ENCODE measurements around the gene NDUFC2. TPM values are rescaled to one million over a fixed set of nuclear protein-coding genes. Genes with fewer than 3 reads are reported as not detected.

Gene NDUFC2
- total RNA-seq, 1 donor from 2014 or later, result 112 TPM

GRCh38 chr11:78039919-78040671 is 39.6 kb downstream of the NDUFC2 start:
- no peak for TF ChIP-seq CTCF (IDR thresholded peaks at IDR 0.05)
- no peaks in the 10 kb centered on the region for H3K36me3 ChIP-seq
- peak overlapping the region; percentile 81 to 84 for H3K27ac ChIP-seq
- intact Hi-C loops (cut with DNase I), result loop anchor here (1.0 to 10.0 kb wide), 2 partner anchors 46 to 525 kb away; partner anchors contain the start of gene INTS4
- peak overlapping the region in 1 of 2 donors; percentile 39 for H3K4me3 ChIP-seq
- peak in 1 of 2 donors; percentile 86 for DNase-seq (ENCODE audit: low spot score in 2 of 2)
- H3K27me3 ChIP-seq, result no peaks in the 10 kb centered on the region
- H3K9me3 ChIP-seq, result no peaks in the 10 kb centered on the region
- peaks cover 2 to 12% of the 10 kb centered on the region in 2 donors for H3K4me1 ChIP-seq

DNA sequence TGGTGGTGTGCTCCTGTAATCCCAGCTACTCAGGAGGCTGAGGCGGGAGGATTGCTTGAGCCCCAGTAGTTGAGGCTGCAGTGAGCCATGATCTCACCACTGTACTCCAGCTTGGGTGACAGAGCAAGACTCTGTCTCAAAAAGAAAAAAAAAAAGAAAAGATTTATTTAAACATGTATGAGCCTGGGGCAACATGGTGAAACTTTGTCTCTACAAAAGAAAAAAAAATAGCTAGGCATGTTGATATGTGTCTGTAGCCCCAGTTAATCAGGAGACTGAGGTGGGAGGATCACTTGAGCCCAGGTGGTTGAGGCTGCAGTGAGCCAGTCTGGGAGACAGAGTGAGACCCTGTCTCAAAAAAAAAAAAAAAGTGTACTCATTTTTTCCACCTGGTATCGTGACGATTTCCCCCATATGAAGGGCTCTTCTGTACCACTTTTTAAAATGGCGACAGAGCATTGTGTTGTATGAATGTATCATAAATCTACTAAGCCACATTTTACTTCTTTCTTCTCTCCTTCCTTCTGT is 40.2 kb downstream of the NDUFC2 start:
- Histone ChIP-seq H3K4me1 (peaks cover 2 to 12% of the 10 kb centered on the region in 2 donors), H3K4me3 (no peak overlapping the region), H3K27me3 (no peaks in the 10 kb centered on the region), H3K27ac (peak overlapping the region; percentile 81 to 84), H3K36me3 (no peaks in the 10 kb centered on the region), H3K9me3 (no peaks in the 10 kb centered on the region)
- no peak for TF ChIP-seq CTCF (IDR thresholded peaks at IDR 0.05)
- no peak for DNase-seq (ENCODE audit: low spot score in 2 of 2)
- intact Hi-C loops (cut with DNase I), result no loop called here

- Histone ChIP-seq H3K27ac (no peak overlapping the region), H3K9me3 (no peaks in the 10 kb centered on the region)
- intact Hi-C loops (cut with DNase I), result no loop called here
Measured at GRCh38 chr11:78038697-78039313, 40.9 kb downstream of the NDUFC2 start.

DNA sequence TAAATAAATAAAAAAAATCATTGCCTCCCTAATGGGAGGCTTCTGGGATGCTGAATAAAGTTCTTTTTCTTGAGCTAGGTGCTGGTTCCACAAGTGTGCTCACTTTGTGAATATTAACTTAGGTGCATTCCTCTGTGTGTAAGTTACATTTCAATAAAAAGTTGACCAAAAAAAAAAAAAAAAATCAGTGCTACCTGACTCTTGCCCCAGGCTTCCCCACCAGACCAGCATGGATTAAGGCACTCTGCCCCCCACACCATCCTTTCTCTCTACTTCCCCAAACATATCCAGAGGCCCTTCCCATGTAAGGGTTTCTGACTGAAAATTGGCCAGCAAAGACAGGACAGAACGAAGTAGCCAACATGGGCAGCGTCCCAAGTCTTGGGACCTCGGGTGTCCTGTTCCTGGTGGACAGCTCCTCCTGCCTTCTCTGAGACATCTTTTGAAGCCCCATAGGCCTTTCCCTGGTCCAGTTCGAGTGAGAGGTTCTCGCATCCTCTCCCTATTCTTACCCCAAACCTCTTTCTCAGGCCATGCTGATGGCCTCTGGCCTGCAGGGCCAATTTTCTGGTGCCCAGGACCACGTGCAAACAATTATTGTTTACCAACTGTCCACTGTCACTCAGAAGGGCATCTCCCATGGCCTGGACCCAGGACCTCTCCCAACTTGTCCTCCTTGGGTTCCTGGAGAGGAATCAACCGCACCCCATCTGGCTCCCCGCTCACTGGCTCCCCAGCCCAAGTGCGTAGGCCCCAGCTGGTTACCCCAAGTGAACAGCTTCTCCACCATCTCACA is 41.6 kb downstream of the NDUFC2 start:
- Histone ChIP-seq H3K4me1 (peaks cover 2 to 12% of the 10 kb centered on the region in 2 donors), H3K9me3 (no peaks in the 10 kb centered on the region), H3K27me3 (no peaks in the 10 kb centered on the region), H3K4me3 (no peak overlapping the region), H3K27ac (no peak overlapping the region), H3K36me3 (no peaks in the 10 kb centered on the region)
- intact Hi-C loops (cut with DNase I), result no loop called here
- no peak for TF ChIP-seq CTCF (IDR thresholded peaks at IDR 0.05)
- no peak for DNase-seq (ENCODE audit: low spot score in 2 of 2)

More at GRCh38 chr11:78038697-78039313, 40.9 kb downstream of the NDUFC2 start:
- no peak for TF ChIP-seq CTCF (IDR thresholded peaks at IDR 0.05)
- no peak for DNase-seq (ENCODE audit: low spot score in 2 of 2)
- Histone ChIP-seq H3K4me1 (peaks cover 2 to 12% of the 10 kb centered on the region in 2 donors), H3K27me3 (no peaks in the 10 kb centered on the region), H3K36me3 (no peaks in the 10 kb centered on the region), H3K4me3 (no peak overlapping the region)

- no peak for DNase-seq (ENCODE audit: low spot score in 2 of 2)
- intact Hi-C loops (cut with DNase I), result no loop called here
- Histone ChIP-seq H3K27ac (no peak overlapping the region), H3K27me3 (no peaks in the 10 kb centered on the region), H3K36me3 (no peaks in the 10 kb centered on the region), H3K4me1 (peaks cover 2 to 12% of the 10 kb centered on the region in 2 donors), H3K4me3 (no peak overlapping the region), H3K9me3 (no peaks in the 10 kb centered on the region)
- no peak for TF ChIP-seq CTCF (IDR thresholded peaks at IDR 0.05)
Measured at GRCh38 chr11:78037056-78037455, 42.6 kb downstream of the NDUFC2 start.
